ENCODE data around the gene MNT. TPM values are rescaled to one million over a fixed set of nuclear protein-coding genes. Genes with fewer than 3 reads are reported as not detected.

MNT gene
- total and polyA plus RNA-seq, 9 of the 15 experiments (the other 6 are each of a cell fraction or from before 2014, with no cell fraction given), result 0.18 to 23.8 (median 5.3) TPM

- TF ChIP-seq, protein P1, sequence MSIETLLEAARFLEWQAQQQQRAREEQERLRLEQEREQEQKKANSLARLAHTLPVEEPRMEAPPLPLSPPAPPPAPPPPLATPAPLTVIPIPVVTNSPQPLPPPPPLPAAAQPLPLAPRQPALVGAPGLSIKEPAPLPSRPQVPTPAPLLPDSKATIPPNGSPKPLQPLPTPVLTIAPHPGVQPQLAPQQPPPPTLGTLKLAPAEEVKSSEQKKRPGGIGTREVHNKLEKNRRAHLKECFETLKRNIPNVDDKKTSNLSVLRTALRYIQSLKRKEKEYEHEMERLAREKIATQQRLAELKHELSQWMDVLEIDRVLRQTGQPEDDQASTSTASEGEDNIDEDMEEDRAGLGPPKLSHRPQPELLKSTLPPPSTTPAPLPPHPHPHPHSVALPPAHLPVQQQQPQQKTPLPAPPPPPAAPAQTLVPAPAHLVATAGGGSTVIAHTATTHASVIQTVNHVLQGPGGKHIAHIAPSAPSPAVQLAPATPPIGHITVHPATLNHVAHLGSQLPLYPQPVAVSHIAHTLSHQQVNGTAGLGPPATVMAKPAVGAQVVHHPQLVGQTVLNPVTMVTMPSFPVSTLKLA (conservative IDR thresholded peaks at IDR 0.05), result peak; percentile 99
- peak; percentile 16; the same call in 1 of the 2 replicates for TF ChIP-seq CBFA2T3 (IDR thresholded peaks at IDR 0.05)
- no peak; the same call in 1 of the 2 replicates for TF ChIP-seq THAP12 (CRISPR knock-in tag; IDR thresholded peaks at IDR 0.05)
- TF ChIP-seq, protein P2, sequence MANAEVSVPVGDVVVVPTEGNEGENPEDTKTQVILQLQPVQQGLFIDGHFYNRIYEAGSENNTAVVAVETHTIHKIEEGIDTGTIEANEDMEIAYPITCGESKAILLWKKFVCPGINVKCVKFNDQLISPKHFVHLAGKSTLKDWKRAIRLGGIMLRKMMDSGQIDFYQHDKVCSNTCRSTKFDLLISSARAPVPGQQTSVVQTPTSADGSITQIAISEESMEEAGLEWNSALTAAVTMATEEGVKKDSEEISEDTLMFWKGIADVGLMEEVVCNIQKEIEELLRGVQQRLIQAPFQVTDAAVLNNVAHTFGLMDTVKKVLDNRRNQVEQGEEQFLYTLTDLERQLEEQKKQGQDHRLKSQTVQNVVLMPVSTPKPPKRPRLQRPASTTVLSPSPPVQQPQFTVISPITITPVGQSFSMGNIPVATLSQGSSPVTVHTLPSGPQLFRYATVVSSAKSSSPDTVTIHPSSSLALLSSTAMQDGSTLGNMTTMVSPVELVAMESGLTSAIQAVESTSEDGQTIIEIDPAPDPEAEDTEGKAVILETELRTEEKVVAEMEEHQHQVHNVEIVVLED (CRISPR knock-in tag; IDR thresholded peaks at IDR 0.05), result no peak
- TF ChIP-seq ETV1 (tag; conservative IDR thresholded peaks at IDR 0.05; ENCODE audit: low read depth), result no peak
- TF ChIP-seq ELF4 (CRISPR knock-in tag; IDR thresholded peaks at IDR 0.05), result no peak
- TF ChIP-seq TSHZ1 (CRISPR knock-in tag; IDR thresholded peaks at IDR 0.05), result no peak
- peak; percentile 89 for TF ChIP-seq TEAD2 (tag; IDR thresholded peaks at IDR 0.05)
- TF ChIP-seq ETV5 (CRISPR knock-in tag; IDR thresholded peaks at IDR 0.05; ENCODE audit: low read depth), result no peak
- peak; percentile 85 for TF ChIP-seq MYC (IDR thresholded peaks at IDR 0.05; ENCODE audit: low read depth, low read length)
- TF ChIP-seq MYC (CRISPR knock-in tag; IDR thresholded peaks at IDR 0.05; ENCODE audit: borderline replicate concordance, low read depth), result 0 out of 2 replicates have a peak, but pooled peaks have one; percentile 52
- TF ChIP-seq ZNF707 (CRISPR knock-in tag; conservative IDR thresholded peaks at IDR 0.05), result no peak
- TF ChIP-seq ZNF143 (CRISPR knock-in tag; IDR thresholded peaks at IDR 0.05), result no peak
- TF ChIP-seq TAL1 (IDR thresholded peaks at IDR 0.05), result no peak
- TF ChIP-seq DIDO1 (tag; IDR thresholded peaks at IDR 0.05; ENCODE audit: low read depth), result no peak
- no peak for TF ChIP-seq ZNF583 (CRISPR knock-in tag; IDR thresholded peaks at IDR 0.05)
- TF ChIP-seq KDM1A (IDR thresholded peaks at IDR 0.05), result peak in 1 of 2 experiments; percentile 94; a peak in 2 of 4 replicates
- peak; percentile 52 for TF ChIP-seq ATF1 (CRISPR knock-in tag; IDR thresholded peaks at IDR 0.05)
- TF ChIP-seq ATF1 (tag; IDR thresholded peaks at IDR 0.05), result peak; percentile 94
These were observed 1.0 kb downstream of the MNT start (continued) for GRCh38 chr17:2399572-2400473.

Measured in K562 (cell line).